K562 (cell line): ENCODE data around the gene TIGAR. TPM values are rescaled to one million over a fixed set of nuclear protein-coding genes. Genes with fewer than 3 reads are reported as not detected.

Experiments
- ATAC-seq: fragments of 200-7000 bp; cut with Tn5 transposase; 3 replicates; pipeline ENCODE4 v1.9.1; 2020; ENCODE audit warnings: moderate library complexity
- BruUV-seq: library from RNA; stranded (reverse); fragments of 400-500 nt; replicated peaks from 2 replicates; lab custom pipeline; 2021; lab: Mats Ljungman, UMichigan
- CTCF ChIA-PET: fragments of 300-600 bp; formaldehyde crosslinking; extraction: SDS; loops from one replicate; lab custom pipeline; 2021; ENCODE audit warnings: low intra/inter-chr PET ratio; lab: Yijun Ruan, JAX
- POLR2A ChIA-PET: fragments of 300-600, 350-650 bp; sonication (Branson Sonifier 250); formaldehyde crosslinking; extraction: SDS; loops from one replicate; lab custom pipeline; 2021; ENCODE audit warnings: antibody characterized with exemption, inconsistent platforms; lab: Yijun Ruan, JAX
- DNase-seq, 4 experiments: peaks; one replicate each; pipeline versions ENCODE4 v3.0.0 to v3.0.0-alpha.2; 2011 to 2018; ENCODE audit warnings: low spot score in 3 of 4, mixed read lengths in 3 of 4; ENCODE audit errors: extremely low read depth in 1 of 4
- FAIRE-seq: peaks from 2 replicates; lab custom pipeline; 2011; peaks lifted over from hg19 to GRCh38; lab: Jason Lieb, UNC
- H2AFZ ChIP-seq: 2 replicates; pipeline ENCODE4 v1.6.0; 2011; ENCODE audit warnings: low read depth, low read length, control low read depth, inconsistent platforms
- H3K27ac ChIP-seq: fragments of 200-600 bp; 3 replicates; pipeline ENCODE4 v1.8.0; 2011; ENCODE audit warnings: low read depth, mild to moderate bottlenecking, control low read depth, inconsistent platforms, low read length, moderate library complexity, mixed read lengths; ENCODE audit errors: extremely low read depth
- H3K27me3 ChIP-seq, 2 experiments: fragments of 300-600 bp in 1 of 2; 2 replicates in 1 of 2; 3 replicates in 1 of 2; pipeline versions ENCODE4 v1.6.0 to v1.8.0; 2011; ENCODE audit warnings: inconsistent platforms in 2 of 2, low read length in 2 of 2, mild to moderate bottlenecking in 1 of 2, mixed read lengths in 1 of 2, moderate library complexity in 1 of 2; ENCODE audit not compliant: control insufficient read depth in 2 of 2, insufficient read depth in 2 of 2
- H3K36me3 ChIP-seq: fragments of 300-600 bp; 3 replicates; pipeline ENCODE4 v1.8.0; 2011; ENCODE audit warnings: mild to moderate bottlenecking, low read length, inconsistent platforms; ENCODE audit not compliant: control insufficient read depth, insufficient read depth
- H3K4me1 ChIP-seq, 2 experiments: fragments of 200-600 bp in 1 of 2; replicated peaks in 1 of 2; 2 replicates in 1 of 2; 3 replicates in 1 of 2; pipeline versions ENCODE4 v1.5.1 to v1.8.0; 2011; ENCODE audit warnings: inconsistent platforms in 2 of 2, low read length in 2 of 2, mild to moderate bottlenecking in 1 of 2, mixed read lengths in 1 of 2, moderate library complexity in 1 of 2; ENCODE audit not compliant: control insufficient read depth in 2 of 2, insufficient read depth in 2 of 2
- H3K4me2 ChIP-seq: 2 replicates; pipeline ENCODE4 v1.6.1; 2011; ENCODE audit warnings: low read length, control low read depth, inconsistent platforms, mixed read lengths; ENCODE audit not compliant: insufficient read depth
- H3K4me3 ChIP-seq: fragments of 200-600 bp; sonication (generic), shearing (Covaris generic); 2 replicates; pipeline ENCODE4 v1.5.1; 2016; ENCODE audit warnings: control low read depth, inconsistent platforms
- H3K79me2 ChIP-seq: fragments of 200-600 bp; 3 replicates; pipeline ENCODE4 v1.8.0; 2011; ENCODE audit warnings: low read length, inconsistent platforms; ENCODE audit not compliant: control insufficient read depth, insufficient read depth
- H3K9ac ChIP-seq, 2 experiments: 2 replicates each; pipeline versions ENCODE4 v1.6.0 to v1.6.1; 2011; ENCODE audit warnings: low read depth in 2 of 2, low read length in 2 of 2, control low read depth in 1 of 2, inconsistent platforms in 1 of 2, mild to moderate bottlenecking in 1 of 2, mixed read lengths in 1 of 2; ENCODE audit not compliant: insufficient read depth in 1 of 2
- H3K9me1 ChIP-seq: one replicate; pipeline ENCODE4 v1.6.0; 2011; ENCODE audit warnings: inconsistent platforms, mild to moderate bottlenecking, low read length, moderate library complexity; ENCODE audit not compliant: control insufficient read depth, insufficient read depth
- H3K9me3 ChIP-seq: replicated peaks from 2 replicates; pipeline ENCODE4 v1.5.1; 2011; ENCODE audit warnings: low read depth, low read length, inconsistent platforms; ENCODE audit not compliant: control insufficient read depth, insufficient read depth
- H4K20me1 ChIP-seq: replicated peaks from 2 replicates; pipeline ENCODE4 v1.6.1; 2011; ENCODE audit warnings: low read length, inconsistent platforms, mixed read lengths; ENCODE audit not compliant: control insufficient read depth, insufficient read depth
- ESRRA ChIP-seq: fragments of 450-650 bp; IDR thresholded peaks from 2 replicates; pipeline ENCODE4 v1.6.1; 2014; ENCODE audit warnings: low read depth, mild to moderate bottlenecking, moderate library complexity, borderline replicate concordance
- HDAC3 ChIP-seq: fragments of 450-650 bp; IDR thresholded peaks from 2 replicates; pipeline ENCODE4 v1.6.1; 2018; ENCODE audit warnings: borderline replicate concordance, mild to moderate bottlenecking, moderate library complexity; ENCODE audit not compliant: partially characterized antibody
- SAFB ChIP-seq: fragments of 200-400 bp; formaldehyde crosslinking; IDR thresholded peaks from 2 replicates; pipeline ENCODE4 v1.6.1; 2017; ENCODE audit warnings: low read depth, low read length, borderline replicate concordance
- SNRNP70 ChIP-seq: fragments of 200-400 bp; formaldehyde crosslinking; optimal IDR thresholded peaks from 2 replicates; pipeline ENCODE3; 2017; ENCODE audit warnings: low read depth, low read length
- ZNF717 ChIP-seq: fragments of 250-450 bp; sonication (Bioruptor Pico); IDR thresholded peaks from 2 replicates; pipeline ENCODE4 v1.5.0; 2021
- WGBS: fragments of 100-300 bp; shearing (Covaris generic); methylation state at CpG from one replicate; pipeline ENCODE4 v1.1.6; 2016; ENCODE audit warnings: low coverage, mixed read lengths; ENCODE audit not compliant: insufficient coverage; ENCODE audit errors: missing lambda C conversion rate; 5-methylcytosine and 5-hydroxymethylcytosine counted together
- in situ Hi-C: fragments of 300-500 bp; cut with MboI; formaldehyde crosslinking; loops from 4 replicates; pipeline ENCODE4 v1.15.0; 2018; ENCODE audit warnings: inconsistent platforms, mixed read lengths
- intact Hi-C: fragments of 100-400 bp; cut with micrococcal nuclease; formaldehyde crosslinking; loops from 2 replicates; pipeline ENCODE4 v1.14.2; 2022
- polyA plus RNA-seq, 8 experiments: library from polyadenylated mRNA; depleted of rRNA in 4 of 8; stranded (reverse) in 5 of 8; unstranded in 3 of 8; fragments of >200 nt; fragmentation: Nextera tagmentation in 2 of 8; fragmentation: Illumina TruSeq in 1 of 8; extraction: Ambion mirVana in 2 of 8; extraction: Trizol in 1 of 8; gene quantifications; 2 replicates each; pipeline versions ENCODE4 v1.2.1 to v1.2.3, GENCODE V29; 2011 to 2014; ENCODE audit warnings: inconsistent platforms in 1 of 8, missing spikeins in 1 of 8
- total RNA-seq, 7 experiments: library from RNA; depleted of rRNA in 6 of 7; stranded (reverse); fragments of >200 nt in 6 of 7; fragmentation: Illumina TruSeq in 2 of 7; extraction: Trizol in 2 of 7; gene quantifications; 2 replicates each; pipeline versions ENCODE4 v1.2.1 to v1.2.3, GENCODE V29; 2011 to 2021; ENCODE audit warnings: low replicate concordance in 1 of 7

The TIGAR gene
- total and polyA plus RNA-seq, 9 of the 15 experiments (the other 6 are each of a cell fraction or from before 2014, with no cell fraction given) = 0.11 to 1.0 (median 0.53) TPM; not detected in 2

DNA sequence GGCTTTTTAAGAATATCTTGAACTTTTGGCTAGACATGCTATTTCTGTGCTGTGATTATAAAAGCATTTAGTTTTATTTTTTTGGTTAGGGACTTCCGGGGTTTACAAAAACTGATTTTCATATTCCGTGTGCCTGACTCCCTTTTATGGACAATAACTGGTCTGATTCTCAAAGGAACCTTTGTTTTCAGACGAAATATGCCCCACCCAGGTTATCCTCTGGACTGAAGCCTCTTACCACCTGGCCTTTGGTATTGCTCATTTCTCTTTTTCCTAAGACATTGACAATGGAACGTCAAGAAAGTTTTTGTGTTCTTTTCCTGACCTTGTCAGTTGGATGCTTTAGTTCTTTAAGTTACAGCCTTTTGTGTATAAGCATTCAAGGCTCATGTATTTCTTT lies 10.8 kb downstream of the TIGAR start:
- CTCF ChIA-PET = no interaction called here
- Histone ChIP-seq H3K4me1 (no peaks in the 10 kb centered on the region), H3K4me2 (no peak overlapping the region), H3K36me3 (no peaks in the 10 kb centered on the region), H3K9ac (no peak overlapping the region), H3K79me2 (no peaks in the 10 kb centered on the region), H3K9me1 (no peaks in the 10 kb centered on the region), H4K20me1 (no peaks in the 10 kb centered on the region), H3K27me3 (no peaks in the 10 kb centered on the region; a peak in 1 of 5 replicates), H3K4me3 (no peak overlapping the region), H3K27ac (no peak overlapping the region), H3K9me3 (no peaks in the 10 kb centered on the region), H2AFZ (no peak overlapping the region)
- TF ChIP-seq SNRNP70 (no peak), ZNF717 (CRISPR knock-in tag) (no peak), SAFB (no peak), ESRRA (no peak)
- no peak for FAIRE-seq
- in situ Hi-C loops = no loop called here
- no TSS peak for BruUV-seq
- WGBS = 4% methylated on average over 4 of the region's 4 CpGs
- ATAC-seq = no peak
- intact Hi-C loops = no loop called here
- POLR2A ChIA-PET = no interaction called here
- no peak for DNase-seq

DNA sequence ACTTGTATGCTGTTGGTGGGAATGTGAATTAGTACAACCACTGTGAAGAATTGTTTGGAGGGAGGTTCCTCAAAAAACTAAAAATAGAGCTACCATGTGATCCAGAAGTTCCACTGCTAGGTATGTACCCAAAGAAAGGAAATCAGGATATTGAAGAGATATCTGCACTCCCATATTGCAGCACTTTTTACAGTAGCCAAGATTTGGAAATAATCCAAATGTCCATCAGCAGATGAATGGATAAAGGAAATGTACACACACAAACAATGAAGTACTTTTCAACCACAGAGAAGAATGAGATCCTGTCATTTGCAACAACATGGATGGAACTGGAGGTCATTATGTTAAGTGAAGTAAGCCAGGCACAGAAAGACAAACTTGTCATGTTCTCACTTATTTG lies 25.9 kb downstream of the TIGAR start:
- no peaks in the 10 kb centered on the region for H3K36me3 ChIP-seq
- FAIRE-seq = no peak

More for the DNA sequence above, 25.9 kb downstream of the TIGAR start:
- Histone ChIP-seq H2AFZ (no peak overlapping the region), H3K9me3 (no peaks in the 10 kb centered on the region), H4K20me1 (no peaks in the 10 kb centered on the region), H3K27ac (no peak overlapping the region), H3K4me1 (no peaks in the 10 kb centered on the region), H3K9me1 (no peaks in the 10 kb centered on the region), H3K4me3 (no peak overlapping the region), H3K27me3 (no peaks in the 10 kb centered on the region), H3K9ac (no peak overlapping the region), H3K4me2 (no peak overlapping the region), H3K79me2 (no peaks in the 10 kb centered on the region)
- POLR2A ChIA-PET = no interaction called here
- DNase-seq (no peak), ATAC-seq (no peak)
- BruUV-seq = no TSS peak
- in situ Hi-C loops (no loop called here), intact Hi-C loops (no loop called here)
- CTCF ChIA-PET = no interaction called here
- TF ChIP-seq HDAC3 = no peak
